ENCODE measurements around the gene EDN2. TPM values are rescaled to one million over a fixed set of nuclear protein-coding genes. Genes with fewer than 3 reads are reported as not detected.

Gene EDN2
- total RNA-seq, 4 donors from 2014 or later = 0.78 to 3.1 TPM; not detected in 2

- DNase-seq (ENCODE audit: low spot score in 2 of 2) = no peak
- no peaks in the 10 kb centered on the region for H3K36me3 ChIP-seq
- H3K4me3 ChIP-seq = no peak overlapping the region
- H3K27me3 ChIP-seq = no peaks in the 10 kb centered on the region
- H3K9me3 ChIP-seq = no peaks in the 10 kb centered on the region
- WGBS, 2 donors = 74 to 77% methylated on average over 9 to 12 of the region's 12 CpGs
- H3K27ac ChIP-seq = peak overlapping the region in 3 of 4 donors; percentile 2 to 97 (median 65)
- peaks cover 0 to 52% (median 22%) of the 10 kb centered on the region in 4 donors for H3K4me1 ChIP-seq
- TF ChIP-seq CTCF (IDR thresholded peaks at IDR 0.05) (peak in 1 of 5 experiments; percentile 7), POLR2A (IDR thresholded peaks at IDR 0.05) (no peak), EP300 (IDR thresholded peaks at IDR 0.05) (peak; percentile 49 to 79)
Measured at GRCh38 chr1:41498804-41499203, 14.3 kb upstream of the EDN2 start.

GRCh38 chr1:41498391-41498790 lies 13.9 kb upstream of the EDN2 start:
- Histone ChIP-seq H3K4me1 (peaks cover 0 to 52% (median 22%) of the 10 kb centered on the region in 4 donors), H3K36me3 (no peaks in the 10 kb centered on the region), H3K27me3 (no peaks in the 10 kb centered on the region), H3K9me3 (no peaks in the 10 kb centered on the region), H3K4me3 (no peak overlapping the region), H3K27ac (peak overlapping the region in 3 of 4 donors; percentile 2 to 97 (median 90))
- DNase-seq (ENCODE audit: low spot score in 2 of 2) = no peak
- 100% methylated on average over 5 of the region's 5 CpGs for WGBS, 2 donors
- no peak for TF ChIP-seq POLR2A (IDR thresholded peaks at IDR 0.05)
- no peak for TF ChIP-seq CTCF (IDR thresholded peaks at IDR 0.05)
- no peak for TF ChIP-seq EP300 (IDR thresholded peaks at IDR 0.05)

GRCh38 chr1:41497461-41498030 lies 13.1 kb upstream of the EDN2 start:
- 93 to 94% methylated on average over 7 of the region's 7 CpGs for WGBS, 2 donors
- H3K36me3 ChIP-seq = no peaks in the 10 kb centered on the region
- no peak overlapping the region for H3K4me3 ChIP-seq
- peaks cover 0 to 52% (median 22%) of the 10 kb centered on the region in 4 donors for H3K4me1 ChIP-seq
- TF ChIP-seq POLR2A (IDR thresholded peaks at IDR 0.05) (no peak), CTCF (IDR thresholded peaks at IDR 0.05) (no peak), EP300 (IDR thresholded peaks at IDR 0.05) (no peak)
- DNase-seq (ENCODE audit: low spot score in 2 of 2) = no peak
- H3K27me3 ChIP-seq = no peaks in the 10 kb centered on the region
- H3K27ac ChIP-seq = peak overlapping the region; percentile 83 to 98 (median 94)
- no peaks in the 10 kb centered on the region for H3K9me3 ChIP-seq

GRCh38 chr1:41497056-41497440 lies 12.6 kb upstream of the EDN2 start:
- peak overlapping the region; percentile 83 to 98 (median 94) for H3K27ac ChIP-seq
- no peaks in the 10 kb centered on the region for H3K9me3 ChIP-seq
- H3K4me3 ChIP-seq = no peak overlapping the region
- no peaks in the 10 kb centered on the region for H3K27me3 ChIP-seq
- H3K36me3 ChIP-seq = no peaks in the 10 kb centered on the region
- no peak for DNase-seq (ENCODE audit: low spot score in 2 of 2)
- WGBS, 2 donors = 87 to 89% methylated on average over 11 to 13 of the region's 13 CpGs
- TF ChIP-seq EP300 (IDR thresholded peaks at IDR 0.05) (no peak), POLR2A (IDR thresholded peaks at IDR 0.05) (no peak), CTCF (IDR thresholded peaks at IDR 0.05) (no peak)
- peaks cover 0 to 52% (median 22%) of the 10 kb centered on the region in 4 donors for H3K4me1 ChIP-seq

All from tibial nerve (tissue), 4 donors.